ENCODE data around the gene HEMGN. TPM values are rescaled to one million over a fixed set of nuclear protein-coding genes. Genes with fewer than 3 reads are reported as not detected.
A peak's percentile ranks its signal among the peaks of the same experiment; 100 is the strongest.

The HEMGN gene
- total RNA-seq, 4 donors from 2014 or later, result not detected

GRCh38 chr9:97911528-97911927 is 26.4 kb downstream of the HEMGN start:
- H3K4me1 ChIP-seq, result peaks cover 0 to 17% (median 2%) of the 10 kb centered on the region in 4 donors
- TF ChIP-seq EP300 (IDR thresholded peaks at IDR 0.05; ENCODE audit: low read depth) (no peak), POLR2AphosphoS5 (IDR thresholded peaks at IDR 0.05) (no peak), POLR2A (IDR thresholded peaks at IDR 0.05) (no peak), CTCF (IDR thresholded peaks at IDR 0.05) (no peak)
- 92 to 96% methylated on average over 2 of the region's 2 CpGs for WGBS, 2 donors (ENCODE audit: low coverage in 1 of 2)
- no peaks in the 10 kb centered on the region for H3K9me3 ChIP-seq
- H3K27me3 ChIP-seq, result no peaks in the 10 kb centered on the region
- no peak overlapping the region for H3K4me3 ChIP-seq
- in situ Hi-C loops (cut with MboI; ENCODE audit: low pct_ligation_motif_present in 1 of 4, low pct_unique_long_range_greater_than_20kb in 1 of 4, low sequenced_read_pairs in 3 of 4) (loop anchor here in 3 of 4 donors (25.0 kb wide), 2 partner anchors 126 to 351 kb away; partner anchors contain the start of gene TBC1D2 (in 2 of the 3)), intact Hi-C loops (cut with DNase I; ENCODE audit: low total_unique reads) (no loop called here)
- H3K36me3 ChIP-seq, result peaks cover 0 to 40% (median 14%) of the 10 kb centered on the region in 4 donors
- H3K27ac ChIP-seq, result no peak overlapping the region
- DNase-seq, result no peak

GRCh38 chr9:97910357-97910756 is 27.6 kb downstream of the HEMGN start:
- 77 to 87% methylated on average over 4 to 6 of the region's 6 CpGs for WGBS, 2 donors (ENCODE audit: low coverage in 1 of 2)
- no peak for DNase-seq
- Histone ChIP-seq H3K27ac (peak overlapping the region in 1 of 4 donors; percentile 6), H3K4me3 (no peak overlapping the region), H3K4me1 (peaks cover 0 to 29% (median 4%) of the 10 kb centered on the region in 4 donors), H3K9me3 (no peaks in the 10 kb centered on the region), H3K36me3 (peaks cover 0 to 40% (median 12%) of the 10 kb centered on the region in 4 donors), H3K27me3 (no peaks in the 10 kb centered on the region)
- in situ Hi-C loops (cut with MboI; ENCODE audit: low pct_ligation_motif_present in 1 of 4, low pct_unique_long_range_greater_than_20kb in 1 of 4, low sequenced_read_pairs in 3 of 4), result loop anchor here in 3 of 4 donors (25.0 kb wide), 2 partner anchors 127 to 352 kb away; partner anchors contain the start of gene TBC1D2 (in 2 of the 3)
- TF ChIP-seq POLR2AphosphoS5 (IDR thresholded peaks at IDR 0.05), result no peak
- TF ChIP-seq EP300 (IDR thresholded peaks at IDR 0.05; ENCODE audit: low read depth), result no peak
- no peak for TF ChIP-seq CTCF (IDR thresholded peaks at IDR 0.05)
- TF ChIP-seq POLR2A (IDR thresholded peaks at IDR 0.05), result no peak
- intact Hi-C loops (cut with DNase I; ENCODE audit: low total_unique reads), result no loop called here

- Histone ChIP-seq H3K27me3 (no peaks in the 10 kb centered on the region), H3K4me1 (peaks cover 0 to 29% (median 4%) of the 10 kb centered on the region in 4 donors), H3K27ac (peak overlapping the region in 1 of 4 donors; percentile 6), H3K4me3 (no peak overlapping the region), H3K9me3 (no peaks in the 10 kb centered on the region), H3K36me3 (peaks cover 0 to 45% (median 17%) of the 10 kb centered on the region in 4 donors)
- in situ Hi-C loops (cut with MboI; ENCODE audit: low pct_ligation_motif_present in 1 of 4, low pct_unique_long_range_greater_than_20kb in 1 of 4, low sequenced_read_pairs in 3 of 4), result loop anchor here in 3 of 4 donors (25.0 kb wide), 2 partner anchors 129 to 354 kb away; partner anchors contain the start of gene TBC1D2 (in 2 of the 3)
- intact Hi-C loops (cut with DNase I; ENCODE audit: low total_unique reads), result no loop called here
- TF ChIP-seq EP300 (IDR thresholded peaks at IDR 0.05; ENCODE audit: low read depth) (no peak), POLR2AphosphoS5 (IDR thresholded peaks at IDR 0.05) (no peak), POLR2A (IDR thresholded peaks at IDR 0.05) (no peak), CTCF (IDR thresholded peaks at IDR 0.05) (no peak)
- no peak for DNase-seq
- WGBS, 2 donors (ENCODE audit: low coverage in 1 of 2), result 95 to 100% methylated on average over 1 of the region's 1 CpG
Observed at GRCh38 chr9:97908705-97909104, 29.3 kb downstream of the HEMGN start.

GRCh38 chr9:97907632-97908031 is 30.3 kb downstream of the HEMGN start:
- in situ Hi-C loops (cut with MboI; ENCODE audit: low pct_ligation_motif_present in 1 of 4, low pct_unique_long_range_greater_than_20kb in 1 of 4, low sequenced_read_pairs in 3 of 4), result loop anchor here in 3 of 4 donors (25.0 kb wide), 2 partner anchors 130 to 355 kb away; partner anchors contain the start of gene TBC1D2 (in 2 of the 3)
- Histone ChIP-seq H3K9me3 (no peaks in the 10 kb centered on the region), H3K27ac (peak overlapping the region in 3 of 4 donors; percentile 51 to 59 (median 51)), H3K4me3 (no peak overlapping the region), H3K27me3 (no peaks in the 10 kb centered on the region), H3K4me1 (peaks cover 0 to 29% (median 4%) of the 10 kb centered on the region in 4 donors), H3K36me3 (peaks cover 0 to 35% (median 12%) of the 10 kb centered on the region in 4 donors)
- TF ChIP-seq EP300 (IDR thresholded peaks at IDR 0.05; ENCODE audit: low read depth), result no peak
- no peak for TF ChIP-seq POLR2AphosphoS5 (IDR thresholded peaks at IDR 0.05)
- no peak for TF ChIP-seq POLR2A (IDR thresholded peaks at IDR 0.05)
- no peak for TF ChIP-seq CTCF (IDR thresholded peaks at IDR 0.05)
- DNase-seq, result no peak
- 82 to 91% methylated on average over 5 of the region's 5 CpGs for WGBS, 2 donors (ENCODE audit: low coverage in 1 of 2)
- intact Hi-C loops (cut with DNase I; ENCODE audit: low total_unique reads), result no loop called here
